IMR-90 (cell line): ENCODE data around the gene ERC2. TPM values are rescaled to one million over a fixed set of nuclear protein-coding genes. Genes with fewer than 3 reads are reported as not detected.

Experiments used
- ATAC-seq: fragments of 200-7000 bp; cut with Tn5 transposase; 2 replicates; pipeline ENCODE4 v1.9.1; 2020; ENCODE audit warnings: low read depth, mild to moderate bottlenecking, moderate library complexity
- BruUV-seq: library from RNA; stranded (reverse); fragments of 400-500 nt; replicated peaks from 2 replicates; lab custom pipeline; 2021; lab: Mats Ljungman, UMichigan
- CTCF ChIA-PET: fragments of 300-600 bp; formaldehyde crosslinking; extraction: SDS; loops from one replicate; lab custom pipeline; 2021; ENCODE audit warnings: antibody characterized with exemption; lab: Yijun Ruan, JAX
- POLR2A ChIA-PET: fragments of 300-600 bp; sonication (Branson Sonifier 250); formaldehyde crosslinking; loops from one replicate; lab custom pipeline; 2022; ENCODE audit warnings: antibody characterized with exemption; ENCODE audit not compliant: unreplicated experiment; lab: Charles Lee
- DNase-seq: peaks from one replicate; pipeline ENCODE4 v3.0.0; 2013
- H2AFZ ChIP-seq: replicated peaks from 2 replicates; pipeline ENCODE3; 2013; ENCODE audit warnings: low read length, mild to moderate bottlenecking; ENCODE audit not compliant: poor library complexity
- H2AK5ac ChIP-seq: 2 replicates; pipeline ENCODE4 v1.6.1; 2013; ENCODE audit warnings: low read depth, low read length, inconsistent platforms
- H2AK9ac ChIP-seq: replicated peaks from 2 replicates; pipeline ENCODE3; 2013; ENCODE audit warnings: mild to moderate bottlenecking, low read depth, low read length, moderate library complexity; ENCODE audit not compliant: poor library complexity
- H2BK120ac ChIP-seq: 2 replicates; pipeline ENCODE4 v1.6.1; 2013; ENCODE audit warnings: low read depth, low read length, inconsistent platforms
- H2BK15ac ChIP-seq: 3 replicates; pipeline ENCODE4 v1.6.1; 2013; ENCODE audit warnings: low read depth, low read length, inconsistent platforms
- H2BK20ac ChIP-seq: 2 replicates; pipeline ENCODE4 v1.6.1; 2013; ENCODE audit warnings: low read depth, mild to moderate bottlenecking, inconsistent platforms, low read length, moderate library complexity
- H2BK5ac ChIP-seq: 2 replicates; pipeline ENCODE4 v1.6.1; 2013; ENCODE audit warnings: mild to moderate bottlenecking, low read depth, low read length, inconsistent platforms; ENCODE audit not compliant: poor library complexity, severe bottlenecking
- H3K14ac ChIP-seq: replicated peaks from 2 replicates; pipeline ENCODE4 v1.6.1; 2013; ENCODE audit warnings: low read depth, low read length, inconsistent platforms
- H3K18ac ChIP-seq: 2 replicates; pipeline ENCODE4 v1.6.1; 2013; ENCODE audit warnings: low read depth, low read length, control low read depth
- H3K23ac ChIP-seq: 2 replicates; pipeline ENCODE4 v1.6.1; 2013; ENCODE audit warnings: low read depth, low read length, inconsistent platforms
- H3K27ac ChIP-seq: 2 replicates; pipeline ENCODE4 v1.5.1; 2013; ENCODE audit warnings: mild to moderate bottlenecking, control low read depth, low read length; ENCODE audit not compliant: insufficient read depth
- H3K27me3 ChIP-seq: 2 replicates; pipeline ENCODE4 v1.6.1; 2013; ENCODE audit warnings: low read length; ENCODE audit not compliant: control insufficient read depth, insufficient read depth
- H3K36me3 ChIP-seq: 2 replicates; pipeline ENCODE4 v1.6.1; 2013; ENCODE audit warnings: low read length, mixed read lengths; ENCODE audit not compliant: control insufficient read depth, insufficient read depth
- H3K4ac ChIP-seq: 2 replicates; pipeline ENCODE4 v1.6.1; 2013; ENCODE audit warnings: low read depth, low read length, inconsistent platforms
- H3K4me1 ChIP-seq: 2 replicates; pipeline ENCODE4 v1.6.1; 2013; ENCODE audit warnings: low read length, mixed read lengths; ENCODE audit not compliant: control insufficient read depth, insufficient read depth
- H3K4me2 ChIP-seq: 2 replicates; pipeline ENCODE4 v1.6.1; 2013; ENCODE audit warnings: low read depth, mild to moderate bottlenecking, control low read depth, low read length, moderate library complexity
- H3K4me3 ChIP-seq: 2 replicates; pipeline ENCODE4 v1.5.1; 2013; ENCODE audit warnings: low read depth, mild to moderate bottlenecking, control low read depth, low read length, moderate library complexity; ENCODE audit not compliant: insufficient read depth
- H3K56ac ChIP-seq: 2 replicates; pipeline ENCODE4 v1.6.1; 2013; ENCODE audit warnings: low read length, inconsistent platforms; ENCODE audit not compliant: insufficient read depth; ENCODE audit errors: extremely low read depth
- H3K79me1 ChIP-seq, 2 experiments: 2 replicates each; pipeline ENCODE4 v1.6.1; 2013; ENCODE audit warnings: low read length in 2 of 2, inconsistent platforms in 1 of 2, low read depth in 1 of 2
- H3K9ac ChIP-seq: 2 replicates; pipeline ENCODE4 v1.6.1; 2013; ENCODE audit warnings: low read depth, low read length, control low read depth
- H3K9me1 ChIP-seq: 2 replicates; pipeline ENCODE4 v1.6.1; 2013; ENCODE audit warnings: low read length, inconsistent platforms; ENCODE audit not compliant: insufficient read depth
- H3K9me3 ChIP-seq: 2 replicates; pipeline ENCODE4 v1.6.1; 2013; ENCODE audit warnings: low read length; ENCODE audit not compliant: control insufficient read depth, insufficient read depth
- H4K20me1 ChIP-seq: 2 replicates; pipeline ENCODE4 v1.6.1; 2013; ENCODE audit warnings: low read length, inconsistent platforms; ENCODE audit not compliant: insufficient read depth
- H4K5ac ChIP-seq: 2 replicates; pipeline ENCODE4 v1.6.1; 2013; ENCODE audit warnings: mild to moderate bottlenecking, low read depth, low read length, control low read depth
- H4K8ac ChIP-seq, 2 experiments: 2 replicates each; pipeline ENCODE4 v1.6.1; 2013; ENCODE audit warnings: low read depth in 2 of 2, low read length in 2 of 2, control low read depth in 1 of 2, inconsistent platforms in 1 of 2
- H4K91ac ChIP-seq: 2 replicates; pipeline ENCODE4 v1.6.1; 2013; ENCODE audit warnings: low read depth, low read length, inconsistent platforms; ENCODE audit not compliant: insufficient read depth
- BHLHE40 ChIP-seq: fragments of 150-350 bp; IDR thresholded peaks from 2 replicates; pipeline ENCODE4 v1.6.1; 2016; ENCODE audit warnings: mild to moderate bottlenecking, low read depth, low read length
- CHD1 ChIP-seq: IDR thresholded peaks from 2 replicates; pipeline ENCODE4 v1.6.1; 2012; ENCODE audit warnings: low read depth, low read length, improper control_type of control experiment
- FOS ChIP-seq: fragments of 150-350 bp; IDR thresholded peaks from 2 replicates; pipeline ENCODE4 v1.6.1; 2016; ENCODE audit warnings: low read depth, low read length
- MXI1 ChIP-seq: IDR thresholded peaks from 2 replicates; pipeline ENCODE4 v1.6.1; 2012; ENCODE audit warnings: low read depth, mild to moderate bottlenecking, low read length, moderate library complexity, borderline replicate concordance
- RCOR1 ChIP-seq: IDR thresholded peaks from 2 replicates; pipeline ENCODE4 v1.6.1; 2012; ENCODE audit warnings: mild to moderate bottlenecking, low read length, improper control_type of control experiment; ENCODE audit not compliant: insufficient replicate concordance
- RFX5 ChIP-seq: IDR thresholded peaks from 2 replicates; pipeline ENCODE4 v1.8.0; 2012; ENCODE audit warnings: low read depth, mild to moderate bottlenecking, low read length, moderate library complexity
- WGBS, 2 experiments: methylation state at CpG; one replicate each; pipeline versions ENCODE4 v1.1.5 to v1.1.7; 2013; ENCODE audit warnings: missing lambda C conversion rate in 2 of 2; ENCODE audit not compliant: insufficient read length in 1 of 2; ENCODE audit errors: extremely low coverage in 2 of 2; 5-methylcytosine and 5-hydroxymethylcytosine counted together
- dilution Hi-C: fragments of 300-500 bp; cut with HindIII; formaldehyde crosslinking; loops from one replicate; pipeline ENCODE4 v1.14.3; 2018; ENCODE audit warnings: low sequenced_read_pairs; ENCODE audit not compliant: unreplicated experiment
- in situ Hi-C: fragments of 300-500 bp; cut with MboI; formaldehyde crosslinking; loops from 3 replicates; pipeline ENCODE4 v1.14.3; 2019; ENCODE audit warnings: low sequenced_read_pairs, inconsistent platforms, mixed read lengths
- intact Hi-C: fragments of 100-400 bp; cut with micrococcal nuclease; formaldehyde crosslinking; loops from 2 replicates; pipeline ENCODE4 v1.10.0; 2022
- polyA plus RNA-seq, 3 experiments: library from polyadenylated mRNA; depleted of rRNA; stranded (reverse); fragments of >200 nt; gene quantifications; 2 replicates each; pipeline ENCODE4 v1.2.3, GENCODE V29; 2012; ENCODE audit warnings: low replicate concordance in 1 of 3
- total RNA-seq: library from RNA; depleted of rRNA; stranded (reverse); fragments of >200 nt; gene quantifications from 2 replicates; pipeline ENCODE4 v1.2.3, GENCODE V29; 2012
- TF ChIP-seq, protein P1 (sequence below): fragments of 150-350 bp; IDR thresholded peaks from 2 replicates; pipeline ENCODE4 v1.6.1; 2017; ENCODE audit warnings: mild to moderate bottlenecking, antibody characterized with exemption, low read length, low read depth
- TF ChIP-seq, protein P2 (sequence below): conservative IDR thresholded peaks from 2 replicates; pipeline ENCODE4 v1.5.1; 2012; ENCODE audit warnings: mild to moderate bottlenecking, low read depth, low read length, improper control_type of control experiment

ERC2 gene
- total and polyA plus RNA-seq, 2 of the 4 experiments (the other 2 are of a cell fraction) = 0.17 to 0.18 TPM

DNA sequence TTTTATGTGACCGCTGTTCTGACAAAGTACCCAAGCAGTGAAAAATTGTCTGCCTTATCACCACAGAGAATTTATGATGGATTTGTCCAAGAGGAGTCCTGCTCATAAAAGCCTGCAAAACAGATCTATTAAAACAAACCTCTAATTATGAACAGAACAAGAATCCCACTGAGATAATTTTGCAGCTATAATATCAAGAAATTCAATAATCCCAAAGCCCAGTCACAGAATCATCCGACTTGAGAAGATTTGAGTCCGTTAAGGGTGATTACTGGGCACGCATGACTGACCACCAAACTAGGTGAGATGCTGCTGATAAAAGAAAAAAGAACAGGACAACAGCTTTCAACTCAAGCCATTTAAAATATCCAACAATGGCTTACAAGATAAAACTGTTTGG is 750.2 kb downstream of the ERC2 start:
- POLR2A ChIA-PET = no interaction called here
- no peak for ATAC-seq
- Histone ChIP-seq H2BK5ac (no peak overlapping the region), H4K8ac (peak overlapping the region; percentile 41; a peak in 1 of 4 replicates), H4K91ac (peak overlapping the region; percentile 22; the same call in 1 of the 2 replicates), H3K56ac (no peak overlapping the region), H3K4me3 (no peak overlapping the region), H2AK5ac (no peak overlapping the region), H3K27ac (no peak overlapping the region), H4K20me1 (no peaks in the 10 kb centered on the region), H3K27me3 (no peaks in the 10 kb centered on the region; the same call in 1 of the 2 replicates), H4K5ac (no peak overlapping the region), H3K79me1 (peaks cover 0 to 5% of the 10 kb centered on the region in 2 experiments; a peak in 1 of 4 replicates), H2BK20ac (peak overlapping the region; percentile 48), H3K14ac (0 out of 2 replicates have a peak overlapping the region, but pooled peaks have one; percentile 29), H3K4ac (peak overlapping the region; percentile 61; the same call in 1 of the 2 replicates), H3K36me3 (no peaks in the 10 kb centered on the region), H3K18ac (no peak overlapping the region), H3K23ac (no peak overlapping the region), H3K9ac (no peak overlapping the region), H2BK120ac (peak overlapping the region; percentile 60), H3K4me2 (no peak overlapping the region), H2AFZ (no peak overlapping the region), H3K9me3 (no peaks in the 10 kb centered on the region), H3K4me1 (peaks cover 2% of the 10 kb centered on the region), H3K9me1 (peaks cover 5% of the 10 kb centered on the region; the same call in 1 of the 2 replicates), H2AK9ac (no peak overlapping the region), H2BK15ac (no peak overlapping the region; the same call in 2 of the 3 replicates)
- dilution Hi-C loops = no loop called here
- TF ChIP-seq RCOR1 (no peak), CHD1 (no peak), FOS (no peak), RFX5 (no peak), BHLHE40 (no peak), MXI1 (no peak)
- TF ChIP-seq, protein P1, sequence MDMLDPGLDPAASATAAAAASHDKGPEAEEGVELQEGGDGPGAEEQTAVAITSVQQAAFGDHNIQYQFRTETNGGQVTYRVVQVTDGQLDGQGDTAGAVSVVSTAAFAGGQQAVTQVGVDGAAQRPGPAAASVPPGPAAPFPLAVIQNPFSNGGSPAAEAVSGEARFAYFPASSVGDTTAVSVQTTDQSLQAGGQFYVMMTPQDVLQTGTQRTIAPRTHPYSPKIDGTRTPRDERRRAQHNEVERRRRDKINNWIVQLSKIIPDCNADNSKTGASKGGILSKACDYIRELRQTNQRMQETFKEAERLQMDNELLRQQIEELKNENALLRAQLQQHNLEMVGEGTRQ = no peak
- TF ChIP-seq, protein P2, sequence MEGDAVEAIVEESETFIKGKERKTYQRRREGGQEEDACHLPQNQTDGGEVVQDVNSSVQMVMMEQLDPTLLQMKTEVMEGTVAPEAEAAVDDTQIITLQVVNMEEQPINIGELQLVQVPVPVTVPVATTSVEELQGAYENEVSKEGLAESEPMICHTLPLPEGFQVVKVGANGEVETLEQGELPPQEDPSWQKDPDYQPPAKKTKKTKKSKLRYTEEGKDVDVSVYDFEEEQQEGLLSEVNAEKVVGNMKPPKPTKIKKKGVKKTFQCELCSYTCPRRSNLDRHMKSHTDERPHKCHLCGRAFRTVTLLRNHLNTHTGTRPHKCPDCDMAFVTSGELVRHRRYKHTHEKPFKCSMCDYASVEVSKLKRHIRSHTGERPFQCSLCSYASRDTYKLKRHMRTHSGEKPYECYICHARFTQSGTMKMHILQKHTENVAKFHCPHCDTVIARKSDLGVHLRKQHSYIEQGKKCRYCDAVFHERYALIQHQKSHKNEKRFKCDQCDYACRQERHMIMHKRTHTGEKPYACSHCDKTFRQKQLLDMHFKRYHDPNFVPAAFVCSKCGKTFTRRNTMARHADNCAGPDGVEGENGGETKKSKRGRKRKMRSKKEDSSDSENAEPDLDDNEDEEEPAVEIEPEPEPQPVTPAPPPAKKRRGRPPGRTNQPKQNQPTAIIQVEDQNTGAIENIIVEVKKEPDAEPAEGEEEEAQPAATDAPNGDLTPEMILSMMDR = no peak
- BruUV-seq = no TSS peak
- WGBS, 2 experiments = no CpG with 5 or more reads among the region's 4 CpGs
- intact Hi-C loops = loop anchor here (5.0 kb wide), 1 partner anchor 161 kb away; no protein-coding TSS in a partner anchor
- no peak for DNase-seq
- in situ Hi-C loops = no loop called here
- CTCF ChIA-PET = interaction anchor here (1.3 kb wide), 1 partner anchor 8 kb away, joined by 3 read pairs; no protein-coding TSS in a partner anchor
